ENCODE measurements around the gene ADARB2.

GRCh38 chr10:1395025-1395480 is 342.3 kb downstream of the ADARB2 start:
- TF ChIP-seq POLR2AphosphoS5 (IDR thresholded peaks at IDR 0.05; ENCODE audit: low read depth, low read length) (no peak), TAF1 (IDR thresholded peaks at IDR 0.05; ENCODE audit: borderline replicate concordance, insufficient read depth, low read length) (no peak), REST (IDR thresholded peaks at IDR 0.05; ENCODE audit: insufficient read depth in 1 of 2, low read depth in 2 of 2, low read length in 2 of 2) (no peak), SIN3A (IDR thresholded peaks at IDR 0.05; ENCODE audit: borderline replicate concordance, insufficient read depth, low read length) (no peak), FOXP2 (optimal IDR thresholded peaks at IDR 0.05; ENCODE audit: borderline replicate concordance, extremely low read depth, extremely low read length, insufficient read depth) (no peak)
